Breast epithelium (tissue), 4 donors: ENCODE measurements around the gene LRIG3. TPM values are rescaled to one million over a fixed set of nuclear protein-coding genes. Genes with fewer than 3 reads are reported as not detected.
A peak's percentile ranks its signal among the peaks of the same experiment; 100 is the strongest.

Experiments used
- DNase-seq, 2 donors: peaks; one replicate each; pipeline ENCODE4 v3.0.0-alpha.2; 2019; ENCODE audit warnings: low spot score in 2 of 2
- H3K27ac ChIP-seq, 2 donors: fragments of 200-600 bp; sonication (generic) in 1 of 2; one replicate each; pipeline ENCODE4 v1.5.1; 2016 to 2019; ENCODE audit warnings: mild to moderate bottlenecking in 1 of 2
- H3K27me3 ChIP-seq, 2 donors: fragments of 200-600 bp; sonication (generic) in 1 of 2; one replicate each; pipeline versions ENCODE4 v1.5.1 to v1.6.0; 2017 to 2019; ENCODE audit warnings: control low read depth in 1 of 2, mild to moderate bottlenecking in 1 of 2
- H3K36me3 ChIP-seq: fragments of 200-600 bp; one replicate; pipeline ENCODE4 v1.5.1; 2019
- H3K4me1 ChIP-seq, 2 donors: fragments of 200-600 bp; sonication (generic); one replicate each; pipeline ENCODE4 v1.5.1; 2016 to 2019; ENCODE audit warnings: control low read depth in 1 of 2
- H3K4me3 ChIP-seq, 3 donors: fragments of 200-600 bp; sonication (generic); 1 replicate in 2 of 3; 2 replicates in 1 of 3; pipeline ENCODE4 v1.5.1; 2016 to 2019; ENCODE audit warnings: mild to moderate bottlenecking in 3 of 3, moderate library complexity in 2 of 3
- H3K9me3 ChIP-seq, 2 donors: fragments of 200-600 bp; sonication (generic) in 1 of 2; one replicate each; pipeline ENCODE4 v1.5.1; 2016 to 2019; ENCODE audit warnings: control low read depth in 1 of 2
- CTCF ChIP-seq, 3 donors: fragments of 450-650 bp; IDR thresholded peaks; one replicate each; pipeline ENCODE4 v1.5.1; 2016 to 2017; ENCODE audit warnings: antibody characterized with exemption in 3 of 3, mild to moderate bottlenecking in 3 of 3, moderate library complexity in 3 of 3
- POLR2A ChIP-seq: fragments of 450-650 bp; IDR thresholded peaks from one replicate; pipeline ENCODE4 v1.6.1; 2016; ENCODE audit warnings: antibody characterized with exemption, mild to moderate bottlenecking, moderate library complexity
- POLR2AphosphoS5 ChIP-seq, 3 donors: sonication (generic); formaldehyde crosslinking; IDR thresholded peaks; one replicate each; pipeline ENCODE4 v1.6.1; 2017; ENCODE audit warnings: antibody characterized with exemption in 3 of 3
- intact Hi-C: fragments of 100-400 bp; cut with DNase I; formaldehyde crosslinking; loops from one replicate; pipeline ENCODE4 v1.15.1; 2023; ENCODE audit warnings: low total_unique reads
- total RNA-seq, 3 donors: library from RNA; depleted of rRNA; stranded (reverse); fragments of >200 nt; gene quantifications; one replicate each; pipeline ENCODE4 v1.1.0, GENCODE V29; 2016

LRIG3 gene
- total RNA-seq, 3 donors from 2014 or later = 116 to 139 (median 125) TPM

GRCh38 chr12:58895053-58895452, 25.3 kb downstream of the LRIG3 start:
- TF ChIP-seq CTCF (IDR thresholded peaks at IDR 0.05) (no peak), POLR2AphosphoS5 (IDR thresholded peaks at IDR 0.05) (no peak), POLR2A (no peak)
- no peaks in the 10 kb centered on the region for H3K36me3 ChIP-seq
- no peaks in the 10 kb centered on the region for H3K4me1 ChIP-seq
- H3K9me3 ChIP-seq = no peaks in the 10 kb centered on the region
- intact Hi-C loops = no loop called here
- H3K27me3 ChIP-seq = no peaks in the 10 kb centered on the region
- DNase-seq = no peak
- peak overlapping the region; percentile 57 to 59 for H3K27ac ChIP-seq
- H3K4me3 ChIP-seq = peak overlapping the region in 1 of 3 donors; percentile 32

- DNase-seq = no peak
- Histone ChIP-seq H3K9me3 (no peaks in the 10 kb centered on the region), H3K27me3 (no peaks in the 10 kb centered on the region), H3K4me1 (no peaks in the 10 kb centered on the region), H3K4me3 (peak overlapping the region in 1 of 3 donors; percentile 29), H3K36me3 (no peaks in the 10 kb centered on the region), H3K27ac (peak overlapping the region; percentile 59 to 77)
- intact Hi-C loops = no loop called here
- no peak for TF ChIP-seq POLR2A
- no peak for TF ChIP-seq POLR2AphosphoS5 (IDR thresholded peaks at IDR 0.05)
- no peak for TF ChIP-seq CTCF (IDR thresholded peaks at IDR 0.05)
These were observed 26.3 kb downstream of the LRIG3 start for GRCh38 chr12:58894040-58894439.

GRCh38 chr12:58893495-58893894, 26.8 kb downstream of the LRIG3 start:
- intact Hi-C loops = no loop called here
- Histone ChIP-seq H3K9me3 (no peaks in the 10 kb centered on the region), H3K36me3 (no peaks in the 10 kb centered on the region), H3K27ac (peak overlapping the region; percentile 59 to 77), H3K4me3 (peak overlapping the region in 1 of 3 donors; percentile 29), H3K27me3 (no peaks in the 10 kb centered on the region), H3K4me1 (no peaks in the 10 kb centered on the region)
- no peak for DNase-seq
- TF ChIP-seq POLR2A (no peak), POLR2AphosphoS5 (IDR thresholded peaks at IDR 0.05) (no peak), CTCF (IDR thresholded peaks at IDR 0.05) (no peak)

- Histone ChIP-seq H3K4me1 (peaks cover 0 to 8% of the 10 kb centered on the region in 2 donors), H3K9me3 (no peaks in the 10 kb centered on the region), H3K27me3 (no peaks in the 10 kb centered on the region), H3K4me3 (no peak overlapping the region), H3K27ac (peak overlapping the region; percentile 21 to 72), H3K36me3 (peaks cover 4% of the 10 kb centered on the region)
- intact Hi-C loops = no loop called here
- DNase-seq = peak in 1 of 2 donors; percentile 59
- no peak for TF ChIP-seq POLR2A
- no peak for TF ChIP-seq POLR2AphosphoS5 (IDR thresholded peaks at IDR 0.05)
- no peak for TF ChIP-seq CTCF (IDR thresholded peaks at IDR 0.05)
These were observed 30.7 kb downstream of the LRIG3 start for GRCh38 chr12:58889557-58889956.

GRCh38 chr12:58888131-58888783, 32.0 kb downstream of the LRIG3 start:
- no peaks in the 10 kb centered on the region for H3K27me3 ChIP-seq
- no peak for TF ChIP-seq POLR2AphosphoS5 (IDR thresholded peaks at IDR 0.05)
- TF ChIP-seq POLR2A = no peak
- no peak for TF ChIP-seq CTCF (IDR thresholded peaks at IDR 0.05)
- peaks cover 4% of the 10 kb centered on the region for H3K36me3 ChIP-seq
- peaks cover 0 to 8% of the 10 kb centered on the region in 2 donors for H3K4me1 ChIP-seq
- intact Hi-C loops = no loop called here
- H3K9me3 ChIP-seq = no peaks in the 10 kb centered on the region
- no peak overlapping the region for H3K4me3 ChIP-seq
- peak overlapping the region; percentile 17 to 56 for H3K27ac ChIP-seq
- peak in 1 of 2 donors; percentile 63 for DNase-seq
